ENCODE data around the gene ACTR8.

ACTR8 gene

GRCh38 chr3:53834429-53835095 is 47.4 kb downstream of the ACTR8 start:
- no peak for DNase-seq
- no peak overlapping the region for H3K27ac Mint-ChIP-seq
- peaks cover 4 to 18% of the 10 kb centered on the region in 2 donors for H3K27me3 Mint-ChIP-seq
- no peak overlapping the region for H3K4me3 Mint-ChIP-seq
- H3K4me1 Mint-ChIP-seq = peaks cover 3 to 15% of the 10 kb centered on the region in 2 donors
- no peaks in the 10 kb centered on the region for H3K9me3 Mint-ChIP-seq
- ATAC-seq (replicated peaks) = no peak
- H3K36me3 Mint-ChIP-seq = peaks cover 40 to 51% of the 10 kb centered on the region in 2 donors

- H3K4me3 Mint-ChIP-seq = no peak overlapping the region
- no peaks in the 10 kb centered on the region for H3K9me3 Mint-ChIP-seq
Measured at GRCh38 chr3:53833700-53834099, 48.3 kb downstream of the ACTR8 start.

GRCh38 chr3:53833053-53833645 is 48.8 kb downstream of the ACTR8 start:
- Mint-ChIP-seq H3K27me3 (peaks cover 2 to 4% of the 10 kb centered on the region in 2 donors), H3K4me3 (no peak overlapping the region), H3K4me1 (peaks cover 3 to 5% of the 10 kb centered on the region in 2 donors), H3K27ac (no peak overlapping the region), H3K9me3 (no peaks in the 10 kb centered on the region), H3K36me3 (peaks cover 30 to 46% of the 10 kb centered on the region in 2 donors)
- DNase-seq (no peak), ATAC-seq (replicated peaks) (no peak)

More at GRCh38 chr3:53833700-53834099, 48.3 kb downstream of the ACTR8 start:
- DNase-seq (no peak), ATAC-seq (replicated peaks) (no peak)
- Mint-ChIP-seq H3K4me1 (peaks cover 3 to 6% of the 10 kb centered on the region in 2 donors), H3K27ac (no peak overlapping the region), H3K27me3 (peaks cover 4 to 9% of the 10 kb centered on the region in 2 donors), H3K36me3 (peaks cover 33 to 48% of the 10 kb centered on the region in 2 donors)

GRCh38 chr3:53830944-53831343 is 51.0 kb downstream of the ACTR8 start:
- Mint-ChIP-seq H3K9me3 (no peaks in the 10 kb centered on the region), H3K4me1 (peaks cover 5 to 10% of the 10 kb centered on the region in 2 donors), H3K27me3 (peaks cover 0 to 4% of the 10 kb centered on the region in 2 donors), H3K27ac (no peak overlapping the region), H3K36me3 (peaks cover 27 to 51% of the 10 kb centered on the region in 2 donors), H3K4me3 (no peak overlapping the region)
- no peak for DNase-seq
- ATAC-seq (replicated peaks) = no peak

- no peaks in the 10 kb centered on the region for H3K9me3 Mint-ChIP-seq
- H3K4me1 Mint-ChIP-seq = peaks cover 5 to 12% of the 10 kb centered on the region in 2 donors
- H3K36me3 Mint-ChIP-seq = peaks cover 30 to 58% of the 10 kb centered on the region in 2 donors
- H3K4me3 Mint-ChIP-seq = no peak overlapping the region
- ATAC-seq (replicated peaks) (no peak), DNase-seq (no peak)
- H3K27me3 Mint-ChIP-seq = peaks cover 0 to 16% of the 10 kb centered on the region in 2 donors
- H3K27ac Mint-ChIP-seq = no peak overlapping the region
Measured at GRCh38 chr3:53829605-53830004, 52.3 kb downstream of the ACTR8 start.

- H3K27me3 Mint-ChIP-seq = peaks cover 0 to 23% of the 10 kb centered on the region in 2 donors
- H3K9me3 Mint-ChIP-seq = no peaks in the 10 kb centered on the region
- H3K4me1 Mint-ChIP-seq = peaks cover 5 to 12% of the 10 kb centered on the region in 2 donors
- no peak overlapping the region for H3K27ac Mint-ChIP-seq
- no peak overlapping the region for H3K4me3 Mint-ChIP-seq
- peaks cover 33 to 64% of the 10 kb centered on the region in 2 donors for H3K36me3 Mint-ChIP-seq
- no peak for DNase-seq
- no peak for ATAC-seq (replicated peaks)
Measured at GRCh38 chr3:53828581-53828980, 53.4 kb downstream of the ACTR8 start.

- peaks cover 39 to 68% of the 10 kb centered on the region in 2 donors for H3K36me3 Mint-ChIP-seq
- ATAC-seq (replicated peaks) = no peak
- H3K27me3 Mint-ChIP-seq = peaks cover 0 to 23% of the 10 kb centered on the region in 2 donors
- no peaks in the 10 kb centered on the region for H3K9me3 Mint-ChIP-seq
- peaks cover 8 to 9% of the 10 kb centered on the region in 2 donors for H3K4me1 Mint-ChIP-seq
- no peak for DNase-seq
- no peak overlapping the region for H3K4me3 Mint-ChIP-seq
- H3K27ac Mint-ChIP-seq = peak overlapping the region; percentile 70
Measured at GRCh38 chr3:53826048-53826447, 55.9 kb downstream of the ACTR8 start.

- Mint-ChIP-seq H3K4me3 (no peak overlapping the region), H3K27me3 (peaks cover 3 to 23% of the 10 kb centered on the region in 2 donors), H3K4me1 (peaks cover 8 to 12% of the 10 kb centered on the region in 2 donors), H3K9me3 (no peaks in the 10 kb centered on the region), H3K36me3 (peaks cover 44 to 74% of the 10 kb centered on the region in 2 donors), H3K27ac (peak overlapping the region; percentile 42)
- no peak for ATAC-seq (replicated peaks)
- DNase-seq = no peak
Measured at GRCh38 chr3:53824795-53825194, 57.2 kb downstream of the ACTR8 start.

GRCh38 chr3:53823956-53824657 is 57.8 kb downstream of the ACTR8 start:
- Mint-ChIP-seq H3K36me3 (peaks cover 46 to 76% of the 10 kb centered on the region in 2 donors), H3K9me3 (no peaks in the 10 kb centered on the region), H3K27ac (no peak overlapping the region), H3K4me1 (peaks cover 8 to 12% of the 10 kb centered on the region in 2 donors), H3K27me3 (peaks cover 7 to 23% of the 10 kb centered on the region in 2 donors), H3K4me3 (no peak overlapping the region)
- no peak for ATAC-seq (replicated peaks)
- no peak for DNase-seq

GRCh38 chr3:53823026-53823955 is 58.7 kb downstream of the ACTR8 start:
- Mint-ChIP-seq H3K4me1 (peaks cover 8 to 12% of the 10 kb centered on the region in 2 donors), H3K4me3 (no peak overlapping the region), H3K27ac (no peak overlapping the region), H3K36me3 (peaks cover 51 to 76% of the 10 kb centered on the region in 2 donors), H3K27me3 (peaks cover 7 to 28% of the 10 kb centered on the region in 2 donors), H3K9me3 (no peaks in the 10 kb centered on the region)
- no peak for ATAC-seq (replicated peaks)
- no peak for DNase-seq

GRCh38 chr3:53822331-53822741 is 59.6 kb downstream of the ACTR8 start:
- no peak for ATAC-seq (replicated peaks)
- Mint-ChIP-seq H3K27me3 (peaks cover 12 to 37% of the 10 kb centered on the region in 2 donors), H3K27ac (no peak overlapping the region), H3K4me3 (no peak overlapping the region), H3K9me3 (no peaks in the 10 kb centered on the region), H3K4me1 (peaks cover 8 to 19% of the 10 kb centered on the region in 2 donors), H3K36me3 (peaks cover 60 to 80% of the 10 kb centered on the region in 2 donors)
- no peak for DNase-seq

- Mint-ChIP-seq H3K4me1 (peaks cover 8 to 19% of the 10 kb centered on the region in 2 donors), H3K4me3 (no peak overlapping the region), H3K27ac (no peak overlapping the region), H3K36me3 (peaks cover 62 to 81% of the 10 kb centered on the region in 2 donors), H3K27me3 (peaks cover 12 to 39% of the 10 kb centered on the region in 2 donors), H3K9me3 (no peaks in the 10 kb centered on the region)
- peak; percentile 48 to 54 for ATAC-seq (replicated peaks)
- no peak for DNase-seq
Measured at GRCh38 chr3:53821631-53822121, 60.3 kb downstream of the ACTR8 start.

- Mint-ChIP-seq H3K27ac (no peak overlapping the region), H3K4me3 (no peak overlapping the region), H3K27me3 (peaks cover 12 to 35% of the 10 kb centered on the region in 2 donors), H3K36me3 (peaks cover 59 to 79% of the 10 kb centered on the region in 2 donors), H3K4me1 (peaks cover 6 to 15% of the 10 kb centered on the region in 2 donors), H3K9me3 (no peaks in the 10 kb centered on the region)
- ATAC-seq (replicated peaks) (no peak), DNase-seq (no peak)
Measured at GRCh38 chr3:53820756-53821580, 61.0 kb downstream of the ACTR8 start.

Measured in stimulated activated naive B cell treated with anti-CD40 and anti-IgM and Interleukin-4, amounts not matched to agents 10 μg/mL and 1 μg/mL and 100 μg/mL, for 72 hours (primary cell).